Neural cell (in vitro differentiated cells): ENCODE results near the gene TSPAN33. TPM values are rescaled to one million over a fixed set of nuclear protein-coding genes. Genes with fewer than 3 reads are reported as not detected.

Experiments
- H2AFZ ChIP-seq: fragments of 200-600, 300-800 bp; sonication (generic), shearing (Covaris generic); 2 replicates; pipeline ENCODE4 v1.6.0; 2014; ENCODE audit warnings: low read depth, mild to moderate bottlenecking, antibody characterized with exemption, low read length, moderate library complexity
- H3F3A ChIP-seq: fragments of 200-600 bp; shearing (Covaris generic); 2 replicates; pipeline ENCODE4 v1.6.1; 2016; ENCODE audit warnings: mild to moderate bottlenecking, moderate library complexity, mixed read lengths, antibody characterized with exemption, low read length; ENCODE audit not compliant: insufficient read depth, poor library complexity, severe bottlenecking
- H3K27ac ChIP-seq: fragments of 200-600, 300-800 bp; sonication (generic), shearing (Covaris generic); 2 replicates; pipeline ENCODE4 v1.5.1; 2014; ENCODE audit warnings: mild to moderate bottlenecking, low read length, moderate library complexity
- H3K27me3 ChIP-seq: fragments of 300-800, 200-600 bp; sonication (generic), shearing (Covaris generic); 2 replicates; pipeline ENCODE4 v1.6.0; 2014; ENCODE audit warnings: mild to moderate bottlenecking, low read depth, low read length, moderate library complexity; ENCODE audit not compliant: insufficient read depth
- H3K36me3 ChIP-seq: fragments of 300-800, 200-600 bp; sonication (generic), shearing (Covaris generic); 2 replicates; pipeline ENCODE4 v1.5.1; 2014; ENCODE audit warnings: mild to moderate bottlenecking, antibody characterized with exemption, low read length, moderate library complexity; ENCODE audit not compliant: insufficient read depth
- H3K4me2 ChIP-seq: fragments of 300-800, 200-600 bp; sonication (generic), shearing (Covaris generic); 2 replicates; pipeline ENCODE4 v1.6.0; 2014; ENCODE audit warnings: mild to moderate bottlenecking, low read length
- H3K4me3 ChIP-seq: fragments of 300-800, 200-600 bp; sonication (generic), shearing (Covaris generic); 2 replicates; pipeline ENCODE4 v1.5.1; 2014; ENCODE audit warnings: mild to moderate bottlenecking, low read length, moderate library complexity
- H3K79me2 ChIP-seq: fragments of 200-600 bp; shearing (Covaris generic); replicated peaks from 2 replicates; pipeline ENCODE4 v1.6.0; 2014; ENCODE audit warnings: mild to moderate bottlenecking, low read length, moderate library complexity; ENCODE audit not compliant: insufficient read depth
- H3K9ac ChIP-seq: fragments of 300-800, 200-600 bp; sonication (generic), shearing (Covaris generic); 2 replicates; pipeline ENCODE4 v1.6.1; 2016; ENCODE audit warnings: mild to moderate bottlenecking, low read length, mixed read lengths
- H3K9me2 ChIP-seq: fragments of 200-600 bp; shearing (Covaris generic); 2 replicates; pipeline ENCODE4 v1.6.1; 2016; ENCODE audit warnings: mild to moderate bottlenecking, low read length, mixed read lengths; ENCODE audit not compliant: insufficient read depth
- H3K9me3 ChIP-seq: fragments of 200-600, 300-800 bp; sonication (generic), shearing (Covaris generic); 2 replicates; pipeline ENCODE4 v1.6.1; 2016; ENCODE audit warnings: mild to moderate bottlenecking, mixed run types, low read length, moderate library complexity, mixed read lengths
- H4K20me1 ChIP-seq: fragments of 200-600 bp; shearing (Covaris generic); 2 replicates; pipeline ENCODE4 v1.6.1; 2016; ENCODE audit warnings: mild to moderate bottlenecking, mixed run types; ENCODE audit not compliant: insufficient read depth
- EP300 ChIP-seq: fragments of 450-650 bp; conservative IDR thresholded peaks from 2 replicates; pipeline ENCODE4 v1.6.1; 2014; ENCODE audit warnings: antibody characterized with exemption, mild to moderate bottlenecking, moderate library complexity; ENCODE audit not compliant: poor library complexity, severe bottlenecking
- EZH2 ChIP-seq: fragments of 200-600, 300-800 bp; shearing (Covaris generic), sonication (generic); IDR thresholded peaks from 2 replicates; pipeline ENCODE4 v1.6.1; 2014; ENCODE audit warnings: antibody characterized with exemption, low read length, borderline replicate concordance, mild to moderate bottlenecking; ENCODE audit not compliant: insufficient read depth, poor library complexity, severe bottlenecking
- MXI1 ChIP-seq: fragments of 450-650 bp; conservative IDR thresholded peaks from 2 replicates; pipeline ENCODE4 v1.6.1; 2014; ENCODE audit warnings: antibody characterized with exemption, mild to moderate bottlenecking; ENCODE audit not compliant: poor library complexity, severe bottlenecking
- POLR2AphosphoS5 ChIP-seq: IDR thresholded peaks from 2 replicates; pipeline ENCODE4 v1.6.1; 2012
- RAD21 ChIP-seq: fragments of 450-650 bp; conservative IDR thresholded peaks from 2 replicates; pipeline ENCODE4 v1.6.1; 2014; ENCODE audit warnings: antibody characterized with exemption, mild to moderate bottlenecking, moderate library complexity
- REST ChIP-seq: IDR thresholded peaks from 2 replicates; pipeline ENCODE4 v1.6.1; 2012; ENCODE audit warnings: borderline replicate concordance
- SMC3 ChIP-seq: fragments of 450-650 bp; conservative IDR thresholded peaks from 2 replicates; pipeline ENCODE4 v1.6.1; 2014; ENCODE audit warnings: antibody characterized with exemption, mild to moderate bottlenecking, moderate library complexity; ENCODE audit not compliant: poor library complexity
- TAF1 ChIP-seq: IDR thresholded peaks from 2 replicates; pipeline ENCODE4 v1.6.1; 2012; ENCODE audit warnings: low read depth
- polyA plus RNA-seq: library from polyadenylated mRNA; depleted of rRNA; stranded (reverse); fragments of >200 nt; gene quantifications from 2 replicates; pipeline ENCODE4 v1.2.3, GENCODE V29; 2014
- TF ChIP-seq, protein P1 (sequence below): fragments of 450-650 bp; IDR thresholded peaks from 2 replicates; pipeline ENCODE4 v1.5.1; 2014; ENCODE audit warnings: antibody characterized with exemption, mild to moderate bottlenecking, moderate library complexity; ENCODE audit not compliant: poor library complexity, severe bottlenecking

The TSPAN33 gene
- polyA plus RNA-seq, 1 donor from 2014 or later = 2.5 TPM

- H3K9ac ChIP-seq = no peak overlapping the region
- no peaks in the 10 kb centered on the region for H3K79me2 ChIP-seq
- no peaks in the 10 kb centered on the region for H3K9me3 ChIP-seq
- no peak overlapping the region for H3K4me3 ChIP-seq
- no peaks in the 10 kb centered on the region for H3K36me3 ChIP-seq
- H3K4me2 ChIP-seq = no peak overlapping the region
- no peak overlapping the region for H2AFZ ChIP-seq
- H3K9me2 ChIP-seq = no peaks in the 10 kb centered on the region
- H4K20me1 ChIP-seq = no peaks in the 10 kb centered on the region
- no peak overlapping the region for H3K27ac ChIP-seq
- TF ChIP-seq MXI1 (no peak), POLR2AphosphoS5 (no peak), EZH2 (no peak), RAD21 (no peak), SMC3 (no peak), TAF1 (no peak), REST (no peak), EP300 (no peak)
- TF ChIP-seq, protein P1, sequence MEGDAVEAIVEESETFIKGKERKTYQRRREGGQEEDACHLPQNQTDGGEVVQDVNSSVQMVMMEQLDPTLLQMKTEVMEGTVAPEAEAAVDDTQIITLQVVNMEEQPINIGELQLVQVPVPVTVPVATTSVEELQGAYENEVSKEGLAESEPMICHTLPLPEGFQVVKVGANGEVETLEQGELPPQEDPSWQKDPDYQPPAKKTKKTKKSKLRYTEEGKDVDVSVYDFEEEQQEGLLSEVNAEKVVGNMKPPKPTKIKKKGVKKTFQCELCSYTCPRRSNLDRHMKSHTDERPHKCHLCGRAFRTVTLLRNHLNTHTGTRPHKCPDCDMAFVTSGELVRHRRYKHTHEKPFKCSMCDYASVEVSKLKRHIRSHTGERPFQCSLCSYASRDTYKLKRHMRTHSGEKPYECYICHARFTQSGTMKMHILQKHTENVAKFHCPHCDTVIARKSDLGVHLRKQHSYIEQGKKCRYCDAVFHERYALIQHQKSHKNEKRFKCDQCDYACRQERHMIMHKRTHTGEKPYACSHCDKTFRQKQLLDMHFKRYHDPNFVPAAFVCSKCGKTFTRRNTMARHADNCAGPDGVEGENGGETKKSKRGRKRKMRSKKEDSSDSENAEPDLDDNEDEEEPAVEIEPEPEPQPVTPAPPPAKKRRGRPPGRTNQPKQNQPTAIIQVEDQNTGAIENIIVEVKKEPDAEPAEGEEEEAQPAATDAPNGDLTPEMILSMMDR = no peak
- no peaks in the 10 kb centered on the region for H3F3A ChIP-seq
- no peaks in the 10 kb centered on the region for H3K27me3 ChIP-seq
Measured at GRCh38 chr7:129161524-129162225, 17.2 kb downstream of the TSPAN33 start.

- Histone ChIP-seq H3K9me3 (no peaks in the 10 kb centered on the region), H2AFZ (no peak overlapping the region), H3K4me2 (no peak overlapping the region), H3K36me3 (no peaks in the 10 kb centered on the region), H3K27me3 (no peaks in the 10 kb centered on the region), H3K4me3 (no peak overlapping the region), H3K9ac (no peak overlapping the region), H4K20me1 (no peaks in the 10 kb centered on the region), H3F3A (no peaks in the 10 kb centered on the region), H3K79me2 (no peaks in the 10 kb centered on the region), H3K9me2 (no peaks in the 10 kb centered on the region), H3K27ac (no peak overlapping the region)
- TF ChIP-seq EZH2 (no peak), REST (no peak)
Measured at GRCh38 chr7:129162732-129163131, 18.2 kb downstream of the TSPAN33 start.
